Stimulated activated CD4-positive, alpha-beta T cell treated with anti-CD3 and anti-CD28 coated beads, Interleukin-4, amount 100 ng/mL, for 48 hours (primary cell): ENCODE measurements around the gene SRRM1.

ENCODE experiments used
- DNase-seq, 2 donors: peaks; one replicate each; pipeline ENCODE4 v3.0.0-alpha.2; 2020; ENCODE audit warnings: low read depth in 2 of 2

The SRRM1 gene, protein sequence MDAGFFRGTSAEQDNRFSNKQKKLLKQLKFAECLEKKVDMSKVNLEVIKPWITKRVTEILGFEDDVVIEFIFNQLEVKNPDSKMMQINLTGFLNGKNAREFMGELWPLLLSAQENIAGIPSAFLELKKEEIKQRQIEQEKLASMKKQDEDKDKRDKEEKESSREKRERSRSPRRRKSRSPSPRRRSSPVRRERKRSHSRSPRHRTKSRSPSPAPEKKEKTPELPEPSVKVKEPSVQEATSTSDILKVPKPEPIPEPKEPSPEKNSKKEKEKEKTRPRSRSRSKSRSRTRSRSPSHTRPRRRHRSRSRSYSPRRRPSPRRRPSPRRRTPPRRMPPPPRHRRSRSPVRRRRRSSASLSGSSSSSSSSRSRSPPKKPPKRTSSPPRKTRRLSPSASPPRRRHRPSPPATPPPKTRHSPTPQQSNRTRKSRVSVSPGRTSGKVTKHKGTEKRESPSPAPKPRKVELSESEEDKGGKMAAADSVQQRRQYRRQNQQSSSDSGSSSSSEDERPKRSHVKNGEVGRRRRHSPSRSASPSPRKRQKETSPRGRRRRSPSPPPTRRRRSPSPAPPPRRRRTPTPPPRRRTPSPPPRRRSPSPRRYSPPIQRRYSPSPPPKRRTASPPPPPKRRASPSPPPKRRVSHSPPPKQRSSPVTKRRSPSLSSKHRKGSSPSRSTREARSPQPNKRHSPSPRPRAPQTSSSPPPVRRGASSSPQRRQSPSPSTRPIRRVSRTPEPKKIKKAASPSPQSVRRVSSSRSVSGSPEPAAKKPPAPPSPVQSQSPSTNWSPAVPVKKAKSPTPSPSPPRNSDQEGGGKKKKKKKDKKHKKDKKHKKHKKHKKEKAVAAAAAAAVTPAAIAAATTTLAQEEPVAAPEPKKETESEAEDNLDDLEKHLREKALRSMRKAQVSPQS

DNA sequence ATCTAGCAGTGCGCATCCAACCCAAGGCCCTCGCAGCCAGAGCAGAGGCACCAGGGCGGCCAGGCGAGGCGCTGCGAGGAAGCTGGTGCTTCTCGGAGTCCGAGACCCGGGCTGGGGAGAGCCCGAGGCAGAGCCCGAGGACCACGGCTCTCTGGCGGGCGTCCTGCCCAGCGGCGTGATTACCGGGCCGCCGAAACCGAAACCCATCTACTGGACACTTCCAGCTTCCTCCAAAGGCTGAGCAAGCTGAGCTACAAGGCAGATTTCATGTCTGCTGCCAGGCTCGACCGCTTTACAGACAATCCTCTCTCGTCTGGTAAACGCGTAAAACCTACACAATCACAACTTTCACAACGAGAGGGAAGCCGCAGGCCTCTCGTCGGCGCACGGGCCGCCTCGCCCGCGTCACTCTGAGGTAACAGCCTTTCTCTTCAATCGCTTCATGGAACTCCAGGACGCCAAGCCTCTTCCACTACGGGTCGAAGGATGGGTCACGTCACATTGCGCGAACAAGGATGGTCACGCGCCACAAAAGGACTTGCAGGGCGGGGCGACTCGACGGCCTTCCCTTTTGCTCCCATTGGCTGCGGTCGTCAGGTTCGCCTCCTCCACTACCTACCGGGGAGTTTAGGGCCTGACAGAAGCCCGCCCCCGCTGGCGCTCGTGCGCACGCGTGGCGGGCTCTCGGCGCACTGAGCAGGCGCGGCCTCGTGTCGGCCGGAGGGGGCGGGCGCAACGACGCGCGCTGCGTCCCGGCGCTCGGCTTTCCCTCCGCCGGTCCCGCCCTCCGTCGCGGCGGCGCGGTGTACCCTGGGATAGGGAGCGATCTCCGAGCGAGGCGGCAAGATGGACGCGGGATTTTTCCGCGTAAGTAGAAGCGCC lies at the start of gene SRRM1:
SRRM1 (plus strand) TSS at position 822 of the 882 bp plus-strand sequence; CDS start at position 847, 25 bp downstream.
- peak; percentile 91 to 98 for DNase-seq

GRCh38 chr1:24594328-24594598 lies 48.8 kb upstream of the SRRM1 start:
- DNase-seq: no peak

DNA sequence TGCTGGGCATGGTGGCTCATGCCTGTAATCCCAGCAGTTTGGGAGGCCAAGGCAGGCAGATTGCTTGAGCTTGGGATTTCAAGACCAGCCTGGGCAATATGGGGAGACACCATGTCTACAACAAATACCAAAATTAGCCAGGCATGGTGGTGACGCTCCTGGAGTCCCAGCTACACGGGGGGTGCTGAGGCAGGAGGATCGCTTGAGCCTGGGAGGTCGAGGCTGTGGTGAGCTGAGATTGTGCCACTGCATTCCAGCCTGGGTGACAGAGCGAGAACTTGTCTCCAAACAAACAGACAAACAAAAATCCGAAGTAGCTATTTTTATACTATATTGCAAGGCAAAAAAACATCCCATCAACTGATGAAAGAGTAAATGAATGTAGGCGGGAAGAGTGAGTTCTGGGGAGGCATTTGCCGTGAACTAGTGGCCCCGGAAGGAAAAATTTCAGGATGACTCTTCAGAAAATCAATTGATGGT lies 46.7 kb upstream of the SRRM1 start:
- DNase-seq: no peak

DNA sequence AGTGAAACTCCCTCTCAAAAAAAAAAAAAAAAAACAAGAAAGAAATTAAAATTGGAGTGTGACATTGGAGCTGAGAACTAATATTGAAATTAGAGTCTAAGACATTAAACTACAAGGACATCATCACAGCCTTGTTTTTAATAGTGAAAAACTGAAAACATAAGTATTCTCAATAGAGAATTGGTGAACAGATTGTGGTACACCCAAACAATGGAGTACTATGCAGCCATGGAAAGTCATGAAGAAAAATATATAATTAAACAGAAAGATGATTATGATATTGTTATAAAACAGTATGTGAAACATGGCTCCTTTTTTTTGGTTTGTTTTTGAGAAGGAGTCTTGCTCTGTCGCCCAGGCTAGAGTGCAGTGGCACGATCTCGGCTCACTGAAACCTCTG lies 43.8 kb upstream of the SRRM1 start:
- DNase-seq: no peak

DNA sequence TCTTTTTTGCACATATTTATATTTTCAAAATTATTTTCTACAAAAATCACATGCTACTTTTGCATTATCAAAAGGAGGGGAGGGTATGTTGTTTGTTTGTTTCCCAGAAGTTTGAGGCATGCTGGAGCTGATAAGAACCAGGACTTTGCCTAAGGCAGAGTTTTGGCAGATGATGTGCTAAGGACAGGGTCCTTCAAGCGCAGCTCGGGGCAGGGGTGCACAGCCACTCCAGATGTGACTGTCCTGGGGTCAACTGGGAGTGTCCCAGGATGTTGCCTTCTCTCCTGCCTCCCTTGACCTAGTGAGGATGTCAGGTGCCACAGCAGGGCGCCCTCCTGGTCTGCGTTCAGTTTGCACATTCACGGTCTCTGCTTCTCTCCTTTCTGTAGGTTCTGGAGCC lies 42.6 kb upstream of the SRRM1 start:
- no peak for DNase-seq

GRCh38 chr1:24605534-24606295 lies 37.4 kb upstream of the SRRM1 start:
- DNase-seq: no peak

- DNase-seq: no peak
Measured at GRCh38 chr1:24606296-24606605, 36.9 kb upstream of the SRRM1 start.

GRCh38 chr1:24606621-24607020 lies 36.5 kb upstream of the SRRM1 start:
- DNase-seq: no peak

- no peak for DNase-seq
Measured at GRCh38 chr1:24609949-24610517, 33.1 kb upstream of the SRRM1 start.

DNA sequence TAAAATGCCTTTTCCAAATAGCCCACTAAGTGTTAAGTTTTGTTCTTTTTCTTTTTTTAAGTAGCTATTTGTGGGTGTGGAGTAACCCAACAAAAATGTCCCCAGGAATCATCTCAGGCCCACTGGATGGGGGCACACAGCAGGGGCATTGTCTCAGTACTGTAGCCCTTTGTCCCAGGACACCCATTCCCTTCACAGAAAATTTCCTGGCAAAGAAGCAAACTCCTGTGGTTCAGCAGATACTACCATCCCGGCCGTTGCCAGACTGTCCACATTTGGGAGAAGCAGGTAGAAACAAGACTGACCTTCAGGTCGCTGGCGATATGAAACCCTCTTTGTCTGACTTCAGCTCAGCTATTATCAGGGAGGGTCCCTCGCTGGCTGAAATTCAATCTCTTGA lies 23.7 kb upstream of the SRRM1 start:
- DNase-seq: no peak

GRCh38 chr1:24620678-24621077 lies 22.4 kb upstream of the SRRM1 start:
- no peak for DNase-seq

DNA sequence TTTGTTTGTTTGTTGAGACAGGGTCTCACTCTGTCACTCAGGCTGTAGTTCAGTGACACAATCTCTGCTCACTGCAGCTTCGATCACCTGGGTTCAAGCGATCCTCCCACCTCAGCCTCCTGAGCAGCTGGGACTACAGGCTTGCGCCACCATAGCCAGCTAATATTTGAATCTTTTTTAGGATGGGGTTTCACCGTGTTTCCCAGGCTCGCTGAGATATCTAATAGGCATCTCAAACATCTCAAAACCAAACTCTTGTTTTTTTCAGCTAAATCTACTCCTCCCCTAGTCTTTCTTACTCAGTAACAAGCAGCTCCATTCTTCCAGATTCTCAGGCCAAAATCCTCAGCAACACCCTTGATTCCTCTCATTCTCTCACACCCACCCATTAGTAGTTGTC lies 22.0 kb upstream of the SRRM1 start:
- no peak for DNase-seq

GRCh38 chr1:24622218-24622617 lies 20.9 kb upstream of the SRRM1 start:
- DNase-seq: no peak

DNA sequence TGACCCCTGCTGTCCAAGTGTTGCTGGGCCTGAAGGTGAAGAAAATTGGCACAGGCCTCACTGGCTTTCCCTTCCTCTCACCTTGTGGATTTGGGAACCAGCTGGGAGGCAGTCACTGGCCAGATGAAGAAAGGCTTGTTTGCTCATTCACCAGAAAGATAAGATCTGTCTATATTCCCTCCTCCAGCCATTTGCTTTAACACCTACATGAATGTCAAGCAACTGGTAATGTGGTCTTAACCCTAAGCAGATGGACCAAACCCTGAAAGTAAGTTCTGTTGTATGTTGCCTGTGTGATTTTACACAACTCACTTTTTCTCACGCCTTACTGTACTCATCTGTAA lies 10.3 kb upstream of the SRRM1 start:
- no peak for DNase-seq

DNA sequence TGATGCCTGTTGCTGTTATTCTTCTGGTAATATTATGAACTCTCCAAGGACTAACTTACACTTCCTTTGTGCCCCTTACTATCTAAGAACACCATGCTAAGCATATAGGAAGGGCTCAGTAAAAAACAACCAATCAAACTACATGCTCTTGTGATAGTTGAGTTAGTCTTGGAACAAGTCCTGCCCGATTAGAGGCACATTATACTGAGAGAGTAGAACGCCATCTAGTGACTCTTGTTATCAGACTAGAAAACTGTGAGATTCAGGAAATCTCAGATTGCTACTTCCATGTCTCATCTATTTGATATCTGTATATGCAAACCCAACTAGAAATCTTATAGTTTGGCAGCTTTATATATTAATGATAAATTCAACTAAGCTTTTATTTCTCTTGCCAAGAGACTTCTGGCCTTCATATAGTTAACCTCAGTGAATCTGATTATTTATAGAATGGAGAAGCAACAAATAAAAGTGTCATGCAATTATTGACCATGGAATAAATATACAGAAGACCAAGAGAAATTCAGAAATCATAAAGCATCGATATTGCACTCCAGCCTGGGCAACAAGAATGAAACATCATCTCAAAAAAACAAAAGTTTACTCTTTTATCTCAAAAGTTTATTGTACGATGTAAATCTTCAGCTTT lies 7.8 kb upstream of the SRRM1 start:
- no peak for DNase-seq

DNA sequence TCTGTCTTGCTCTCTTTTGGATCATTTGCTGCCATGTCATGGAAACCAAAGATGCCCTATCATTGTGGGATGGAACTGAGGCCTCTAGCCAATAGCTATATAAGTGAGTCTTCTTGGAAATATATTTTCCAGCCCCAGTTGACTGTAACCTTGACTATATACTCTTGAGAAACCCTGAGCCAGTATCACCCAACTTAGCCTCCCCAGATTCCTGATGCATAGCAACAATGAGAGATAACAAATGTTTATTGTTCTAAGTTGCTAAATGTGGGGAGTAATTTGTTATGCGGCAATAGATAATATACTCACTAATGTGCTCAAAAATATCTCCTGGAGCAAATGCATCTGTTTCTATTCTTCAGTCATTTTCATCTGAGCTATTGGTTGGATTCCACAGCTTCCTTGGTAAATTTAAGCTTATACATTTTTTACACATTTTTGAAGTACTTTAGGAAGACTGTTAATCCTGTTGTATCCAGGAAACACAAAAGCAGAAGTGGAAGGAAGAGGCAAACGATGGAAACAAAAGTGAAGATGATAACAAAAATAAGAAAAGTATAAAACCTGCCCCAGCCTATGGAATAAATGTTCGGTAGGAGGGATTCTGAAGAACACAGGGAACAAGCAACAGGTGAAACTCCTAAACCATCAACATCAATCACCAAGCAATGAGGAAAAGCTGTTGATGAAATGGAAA lies 6.3 kb upstream of the SRRM1 start:
- no peak for DNase-seq

GRCh38 chr1:24639094-24639493 lies 4.0 kb upstream of the SRRM1 start:
- no peak for DNase-seq

GRCh38 chr1:24639881-24640280 lies 3.2 kb upstream of the SRRM1 start:
- no peak for DNase-seq

DNA sequence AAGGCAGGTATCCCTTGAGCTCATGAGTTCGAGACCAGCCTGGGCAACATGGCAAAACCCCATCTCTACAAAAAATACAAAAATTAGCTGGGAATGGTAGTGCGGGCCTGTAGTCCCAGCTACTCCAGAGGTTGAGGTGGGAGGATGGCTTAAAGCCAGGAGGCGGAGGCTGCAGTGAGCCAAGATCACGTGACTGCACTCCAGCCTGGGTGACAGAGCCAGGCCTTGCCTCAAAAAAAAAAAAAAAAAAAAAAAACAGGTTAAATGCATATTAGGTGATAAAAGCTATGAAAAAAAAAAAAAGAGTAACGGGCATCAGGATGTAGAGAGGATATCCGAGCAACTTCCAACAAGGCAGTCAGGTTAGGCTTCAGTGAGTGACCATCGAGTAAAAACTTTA lies 2.8 kb upstream of the SRRM1 start:
- no peak for DNase-seq

- peak; percentile 21 to 24 for DNase-seq
Measured at GRCh38 chr1:24641646-24642151, 1.4 kb upstream of the SRRM1 start.
